Transverse colon (tissue), 4 donors: ENCODE data around the gene MDGA2. TPM values are rescaled to one million over a fixed set of nuclear protein-coding genes. Genes with fewer than 3 reads are reported as not detected.

Experiments
- DNase-seq: peaks from one replicate; pipeline ENCODE4 v3.0.0-alpha.2; 2019
- H3K27ac ChIP-seq, 4 donors: fragments of 200-600 bp; sonication (generic); 2 replicates each; pipeline ENCODE4 v1.5.1; 2016 to 2018; ENCODE audit warnings: inconsistent platforms in 4 of 4
- H3K27me3 ChIP-seq: fragments of 200-600 bp; sonication (generic); 2 replicates; pipeline ENCODE4 v1.5.1; 2017; ENCODE audit warnings: inconsistent platforms
- H3K36me3 ChIP-seq, 4 donors: fragments of 200-600 bp; sonication (generic); 2 replicates each; pipeline ENCODE4 v1.5.1; 2017 to 2019; ENCODE audit warnings: inconsistent platforms in 4 of 4
- H3K4me1 ChIP-seq, 4 donors: fragments of 200-600 bp; sonication (generic); 2 replicates each; pipeline ENCODE4 v1.5.1; 2017 to 2020; ENCODE audit warnings: inconsistent platforms in 4 of 4
- H3K4me3 ChIP-seq, 4 donors: fragments of 200-600 bp; sonication (generic); 1 replicate in 1 of 4; 2 replicates in 3 of 4; pipeline versions ENCODE4 v1.5.1 to v1.6.1; 2017 to 2019; ENCODE audit warnings: inconsistent platforms in 4 of 4
- H3K9me3 ChIP-seq, 2 donors: fragments of 200-600 bp; sonication (generic); 2 replicates each; pipeline ENCODE4 v1.5.1; 2017 to 2019; ENCODE audit warnings: inconsistent platforms in 2 of 2
- CTCF ChIP-seq, 5 experiments: fragments of 200-600 bp in 3 of 5; fragments of 450-650 bp in 2 of 5; sonication (generic) in 3 of 5; IDR thresholded peaks; 1 replicate in 2 of 5; 2 replicates in 3 of 5; pipeline ENCODE4 v1.5.1; 2016 to 2017; ENCODE audit warnings: antibody characterized with exemption in 5 of 5, inconsistent platforms in 3 of 5, mild to moderate bottlenecking in 2 of 5, moderate library complexity in 1 of 5
- EP300 ChIP-seq: sonication (generic); formaldehyde crosslinking; IDR thresholded peaks from one replicate; pipeline ENCODE4 v1.6.1; 2017; ENCODE audit warnings: antibody characterized with exemption, low read depth
- POLR2A ChIP-seq: fragments of 450-650 bp; IDR thresholded peaks from one replicate; pipeline ENCODE4 v1.6.1; 2016; ENCODE audit warnings: antibody characterized with exemption, mild to moderate bottlenecking, moderate library complexity
- POLR2AphosphoS5 ChIP-seq, 3 donors: sonication (generic); formaldehyde crosslinking; IDR thresholded peaks; one replicate each; pipeline ENCODE4 v1.6.1; 2016; ENCODE audit warnings: antibody characterized with exemption in 3 of 3
- WGBS, 2 donors: methylation state at CpG; one replicate each; pipeline ENCODE4 v1.1.5; 2018; ENCODE audit warnings: low coverage in 1 of 2; 5-methylcytosine and 5-hydroxymethylcytosine counted together
- in situ Hi-C, 4 donors: fragments of 200-750 bp; cut with MboI; loops; one replicate each; pipeline versions ENCODE4 v1.15.0 to v1.15.1; 2017; ENCODE audit warnings: low sequenced_read_pairs in 3 of 4, low pct_ligation_motif_present in 1 of 4, low pct_unique_long_range_greater_than_20kb in 1 of 4
- intact Hi-C: fragments of 100-400 bp; cut with DNase I; formaldehyde crosslinking; loops from one replicate; pipeline ENCODE4 v1.15.1; 2023; ENCODE audit warnings: low total_unique reads
- total RNA-seq, 4 donors: library from RNA; depleted of rRNA; stranded (reverse); fragments of >200 nt; gene quantifications; one replicate each; pipeline ENCODE4 v1.1.0, GENCODE V29; 2016

MDGA2 gene
- total RNA-seq, 4 donors from 2014 or later = not detected

DNA sequence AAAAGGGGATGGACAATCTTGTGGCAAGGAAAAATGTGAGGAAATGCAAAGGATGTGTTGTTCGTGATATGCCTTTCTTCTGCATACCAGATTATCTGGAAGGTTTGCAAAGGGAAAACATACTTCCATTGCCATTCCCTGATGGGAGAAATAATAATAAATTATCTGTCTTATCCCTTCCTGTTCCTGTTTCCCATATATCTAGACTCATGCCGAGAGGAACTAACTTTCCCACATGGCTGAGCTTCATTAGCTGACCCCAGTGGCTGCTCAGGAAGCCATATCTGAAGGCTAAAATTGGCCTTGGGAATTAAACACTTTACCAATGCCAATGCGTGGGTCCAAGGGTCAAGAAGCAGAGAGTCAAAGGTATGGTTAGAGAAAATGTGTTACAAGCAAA, 439.8 kb downstream of the MDGA2 start:
- WGBS, 2 donors = 71 to 78% methylated on average over 1 to 3 of the region's 3 CpGs
- no peak for DNase-seq
- in situ Hi-C loops = no loop called here
- TF ChIP-seq POLR2A (no peak), POLR2AphosphoS5 (IDR thresholded peaks at IDR 0.05) (no peak), EP300 (no peak), CTCF (IDR thresholded peaks at IDR 0.05) (no peak)
- intact Hi-C loops = no loop called here
- Histone ChIP-seq H3K36me3 (no peaks in the 10 kb centered on the region), H3K9me3 (no peaks in the 10 kb centered on the region), H3K27ac (no peak overlapping the region), H3K4me3 (no peak overlapping the region), H3K27me3 (no peaks in the 10 kb centered on the region), H3K4me1 (no peaks in the 10 kb centered on the region)

- H3K9me3 ChIP-seq = no peaks in the 10 kb centered on the region
- no peaks in the 10 kb centered on the region for H3K27me3 ChIP-seq
- H3K36me3 ChIP-seq = no peaks in the 10 kb centered on the region
- WGBS, 2 donors = 53 to 55% methylated on average over 5 of the region's 5 CpGs
- intact Hi-C loops (no loop called here), in situ Hi-C loops (no loop called here)
- H3K4me3 ChIP-seq = no peak overlapping the region
- TF ChIP-seq CTCF (IDR thresholded peaks at IDR 0.05) = no peak
- no peak for DNase-seq
- no peak overlapping the region for H3K27ac ChIP-seq
- no peaks in the 10 kb centered on the region for H3K4me1 ChIP-seq
Observed at GRCh38 chr14:47226877-47227520, 448.4 kb downstream of the MDGA2 start.

DNA sequence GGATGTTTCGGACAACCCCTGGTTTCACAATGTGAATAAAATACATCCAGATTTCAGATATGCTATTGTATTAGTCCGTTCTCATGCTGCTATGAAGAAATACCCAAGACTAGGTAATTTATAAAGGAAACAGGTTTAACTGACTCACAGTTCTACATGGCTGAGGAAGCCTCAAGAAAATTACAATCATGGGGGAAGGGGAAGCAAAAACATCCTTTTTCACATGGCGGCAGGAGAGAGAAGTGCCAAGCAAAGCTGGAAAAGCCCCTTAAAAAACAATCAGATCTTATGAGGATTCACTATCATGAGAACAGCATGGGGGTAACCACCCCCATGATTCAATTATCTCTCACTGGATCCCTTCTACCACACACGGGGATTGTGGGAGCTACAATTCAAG, 451.7 kb downstream of the MDGA2 start:
- no peak overlapping the region for H3K4me3 ChIP-seq
- H3K27ac ChIP-seq = no peak overlapping the region
- TF ChIP-seq POLR2A (no peak), CTCF (IDR thresholded peaks at IDR 0.05) (no peak), POLR2AphosphoS5 (IDR thresholded peaks at IDR 0.05) (no peak), EP300 (no peak)
- H3K27me3 ChIP-seq = no peaks in the 10 kb centered on the region
- intact Hi-C loops = no loop called here
- H3K9me3 ChIP-seq = no peaks in the 10 kb centered on the region
- H3K36me3 ChIP-seq = no peaks in the 10 kb centered on the region
- in situ Hi-C loops = no loop called here
- WGBS, 2 donors = 72 to 77% methylated on average over 4 of the region's 4 CpGs
- no peaks in the 10 kb centered on the region for H3K4me1 ChIP-seq
- no peak for DNase-seq

- no peaks in the 10 kb centered on the region for H3K4me1 ChIP-seq
- no peaks in the 10 kb centered on the region for H3K27me3 ChIP-seq
- intact Hi-C loops = no loop called here
- in situ Hi-C loops = no loop called here
- H3K4me3 ChIP-seq = no peak overlapping the region
- H3K36me3 ChIP-seq = no peaks in the 10 kb centered on the region
- H3K9me3 ChIP-seq = no peaks in the 10 kb centered on the region
- WGBS, 2 donors = 81 to 88% methylated on average over 2 of the region's 2 CpGs
- TF ChIP-seq CTCF (IDR thresholded peaks at IDR 0.05) = no peak
- TF ChIP-seq EP300 = no peak
- no peak for TF ChIP-seq POLR2A
- TF ChIP-seq POLR2AphosphoS5 (IDR thresholded peaks at IDR 0.05) = no peak
- DNase-seq = no peak
- H3K27ac ChIP-seq = no peak overlapping the region
Observed at GRCh38 chr14:47220096-47220495, 455.3 kb downstream of the MDGA2 start.
